ACC112 (cell line): ENCODE results near the gene OXNAD1.

Experiments
- H2AFZ ChIP-seq: fragments of 200-600 bp; sonication (generic); one replicate; pipeline ENCODE4 v1.6.0; 2017; ENCODE audit warnings: antibody characterized with exemption, low read length; ENCODE audit not compliant: unreplicated experiment
- H3K27ac ChIP-seq: fragments of 200-600 bp; sonication (generic); 2 replicates; pipeline ENCODE4 v1.5.1; 2014; ENCODE audit warnings: low read depth, mild to moderate bottlenecking, antibody characterized with exemption, low read length, moderate library complexity
- H3K27me3 ChIP-seq: fragments of 200-600 bp; sonication (generic); 2 replicates; pipeline ENCODE4 v1.6.1; 2014; ENCODE audit warnings: mild to moderate bottlenecking, antibody characterized with exemption, low read length, moderate library complexity, mixed read lengths; ENCODE audit not compliant: insufficient read depth
- H3K36me3 ChIP-seq: fragments of 200-600 bp; sonication (generic); 2 replicates; pipeline ENCODE4 v1.6.1; 2016; ENCODE audit warnings: mild to moderate bottlenecking, antibody characterized with exemption, low read length, moderate library complexity, mixed read lengths; ENCODE audit not compliant: insufficient read depth
- H3K4me1 ChIP-seq: fragments of 200-600 bp; sonication (generic); one replicate; pipeline ENCODE4 v1.6.1; 2016; ENCODE audit warnings: low read length, mixed read lengths; ENCODE audit not compliant: insufficient read depth, unreplicated experiment, control insufficient read depth
- H3K4me3 ChIP-seq: fragments of 200-600 bp; sonication (generic); 2 replicates; pipeline ENCODE4 v1.5.1; 2014; ENCODE audit warnings: mild to moderate bottlenecking, low read depth, low read length
- H3K79me2 ChIP-seq: fragments of 200-600 bp; sonication (generic); one replicate; pipeline ENCODE4 v1.6.0; 2016; ENCODE audit warnings: low read length; ENCODE audit not compliant: control insufficient read depth, unreplicated experiment, insufficient read depth

OXNAD1 gene

GRCh38 chr3:16264708-16265454, at the start of gene OXNAD1, which contains the start of gene DPH3:
OXNAD1 (plus strand) TSS chr3:16265212; CDS start chr3:16270953, 5,741 bp downstream.
DPH3 (minus strand) TSS chr3:16264943; CDS start chr3:16264876, 67 bp downstream.
- peak within 1 kb of the TSS; percentile 94 for H2AFZ ChIP-seq
- H3K79me2 ChIP-seq: peaks cover 66% of the 10 kb centered on the region
- H3K27me3 ChIP-seq: no peaks in the 10 kb centered on the region
- H3K27ac ChIP-seq: peak within 1 kb of the TSS; percentile 85
- peaks cover 29% of the 10 kb centered on the region for H3K4me1 ChIP-seq
- H3K4me3 ChIP-seq: peak within 1 kb of the TSS; percentile 100
- peaks cover 6% of the 10 kb centered on the region for H3K36me3 ChIP-seq

GRCh38 chr3:16216373-16216935, 48.6 kb upstream of the OXNAD1 start:
- Histone ChIP-seq H2AFZ (no peak overlapping the region), H3K36me3 (no peaks in the 10 kb centered on the region; the same call in 1 of the 2 replicates), H3K4me3 (no peak overlapping the region), H3K4me1 (no peaks in the 10 kb centered on the region), H3K27ac (no peak overlapping the region), H3K27me3 (no peaks in the 10 kb centered on the region), H3K79me2 (no peaks in the 10 kb centered on the region)

- no peak overlapping the region for H2AFZ ChIP-seq
- H3K27me3 ChIP-seq: no peaks in the 10 kb centered on the region
- no peaks in the 10 kb centered on the region; the same call in 1 of the 2 replicates for H3K36me3 ChIP-seq
- H3K4me3 ChIP-seq: no peak overlapping the region
- H3K79me2 ChIP-seq: no peaks in the 10 kb centered on the region
- H3K27ac ChIP-seq: no peak overlapping the region
- no peaks in the 10 kb centered on the region for H3K4me1 ChIP-seq
Measured at GRCh38 chr3:16219777-16220176, 45.2 kb upstream of the OXNAD1 start.

- Histone ChIP-seq H2AFZ (no peak overlapping the region), H3K36me3 (no peaks in the 10 kb centered on the region; the same call in 1 of the 2 replicates), H3K4me1 (no peaks in the 10 kb centered on the region), H3K27me3 (no peaks in the 10 kb centered on the region), H3K27ac (no peak overlapping the region), H3K4me3 (no peak overlapping the region), H3K79me2 (no peaks in the 10 kb centered on the region)
Measured at GRCh38 chr3:16221990-16222389, 43.0 kb upstream of the OXNAD1 start.

GRCh38 chr3:16222547-16222946, 42.5 kb upstream of the OXNAD1 start:
- H3K36me3 ChIP-seq: no peaks in the 10 kb centered on the region; the same call in 1 of the 2 replicates
- H2AFZ ChIP-seq: no peak overlapping the region
- H3K4me3 ChIP-seq: no peak overlapping the region
- no peaks in the 10 kb centered on the region for H3K27me3 ChIP-seq
- H3K27ac ChIP-seq: no peak overlapping the region
- no peaks in the 10 kb centered on the region for H3K79me2 ChIP-seq
- H3K4me1 ChIP-seq: no peaks in the 10 kb centered on the region

GRCh38 chr3:16224325-16224724, 40.7 kb upstream of the OXNAD1 start:
- no peaks in the 10 kb centered on the region for H3K79me2 ChIP-seq
- H3K4me3 ChIP-seq: no peak overlapping the region
- H3K36me3 ChIP-seq: no peaks in the 10 kb centered on the region; the same call in 1 of the 2 replicates
- no peak overlapping the region for H3K27ac ChIP-seq
- no peaks in the 10 kb centered on the region for H3K27me3 ChIP-seq
- H2AFZ ChIP-seq: no peak overlapping the region
- no peaks in the 10 kb centered on the region for H3K4me1 ChIP-seq

- Histone ChIP-seq H3K4me1 (no peaks in the 10 kb centered on the region), H2AFZ (no peak overlapping the region), H3K27me3 (no peaks in the 10 kb centered on the region), H3K79me2 (no peaks in the 10 kb centered on the region), H3K36me3 (no peaks in the 10 kb centered on the region), H3K27ac (no peak overlapping the region), H3K4me3 (no peak overlapping the region)
Measured at GRCh38 chr3:16227566-16227965, 37.4 kb upstream of the OXNAD1 start.

- Histone ChIP-seq H3K79me2 (no peaks in the 10 kb centered on the region), H3K36me3 (no peaks in the 10 kb centered on the region), H2AFZ (no peak overlapping the region), H3K4me1 (no peaks in the 10 kb centered on the region), H3K27ac (no peak overlapping the region), H3K4me3 (no peak overlapping the region), H3K27me3 (no peaks in the 10 kb centered on the region)
Measured at GRCh38 chr3:16229681-16230080, 35.3 kb upstream of the OXNAD1 start.

GRCh38 chr3:16231983-16232382, 33.0 kb upstream of the OXNAD1 start:
- Histone ChIP-seq H3K36me3 (no peaks in the 10 kb centered on the region), H3K4me3 (no peak overlapping the region), H3K27me3 (no peaks in the 10 kb centered on the region), H3K4me1 (no peaks in the 10 kb centered on the region), H3K27ac (no peak overlapping the region), H3K79me2 (no peaks in the 10 kb centered on the region), H2AFZ (no peak overlapping the region)

GRCh38 chr3:16233806-16234205, 31.2 kb upstream of the OXNAD1 start:
- Histone ChIP-seq H3K4me3 (no peak overlapping the region), H3K36me3 (no peaks in the 10 kb centered on the region), H3K27ac (no peak overlapping the region), H2AFZ (no peak overlapping the region), H3K27me3 (no peaks in the 10 kb centered on the region), H3K4me1 (peaks cover 4% of the 10 kb centered on the region), H3K79me2 (no peaks in the 10 kb centered on the region)

- H3K36me3 ChIP-seq: no peaks in the 10 kb centered on the region
- peaks cover 9% of the 10 kb centered on the region for H3K4me1 ChIP-seq
- H3K27me3 ChIP-seq: no peaks in the 10 kb centered on the region
- no peaks in the 10 kb centered on the region for H3K79me2 ChIP-seq
- H3K4me3 ChIP-seq: no peak overlapping the region
- H2AFZ ChIP-seq: no peak overlapping the region
- no peak overlapping the region for H3K27ac ChIP-seq
Measured at GRCh38 chr3:16234281-16234680, 30.7 kb upstream of the OXNAD1 start.
